Measurements from ENCODE around the gene AUH. TPM values are rescaled to one million over a fixed set of nuclear protein-coding genes. Genes with fewer than 3 reads are reported as not detected.

AUH gene
- total and polyA plus RNA-seq, 12 donors = 16.3 to 56.3 (median 44.2) TPM

GRCh38 chr9:91265514-91265913, 96.2 kb downstream of the AUH start:
- ATAC-seq = no peak
- no peak overlapping the region for H3K4me3 ChIP-seq
- no peaks in the 10 kb centered on the region for H3K27me3 ChIP-seq
- intact Hi-C loops (cut with DNase I) = no loop called here
- no peak overlapping the region for H3K27ac ChIP-seq
- peaks cover 0 to 12% (median 0%) of the 10 kb centered on the region in 9 donors for H3K4me1 ChIP-seq
- H3K36me3 ChIP-seq = peaks cover 0 to 9% (median 0%) of the 10 kb centered on the region in 9 donors
- H3K9me3 ChIP-seq = no peaks in the 10 kb centered on the region
- no peak for TF ChIP-seq CTCF (IDR thresholded peaks at IDR 0.05)
- 80 to 81% methylated on average over 5 of the region's 5 CpGs for WGBS, 2 donors
- no peak for DNase-seq

GRCh38 chr9:91261417-91261816, 100.3 kb downstream of the AUH start:
- H3K4me3 ChIP-seq = no peak overlapping the region
- peak overlapping the region in 2 of 10 donors; percentile 12 to 75 for H3K27ac ChIP-seq
- peaks cover 0 to 27% (median under 1%) of the 10 kb centered on the region in 9 donors for H3K4me1 ChIP-seq
- peak in 1 of 8 donors; percentile 57 for ATAC-seq
- no peak for DNase-seq
- peaks cover 0 to 9% (median 0%) of the 10 kb centered on the region in 9 donors for H3K36me3 ChIP-seq
- intact Hi-C loops (cut with DNase I) = no loop called here
- no peaks in the 10 kb centered on the region for H3K27me3 ChIP-seq
- H3K9me3 ChIP-seq = no peaks in the 10 kb centered on the region
- no peak for TF ChIP-seq CTCF (IDR thresholded peaks at IDR 0.05)
- 20 to 24% methylated on average over 1 of the region's 1 CpG for WGBS, 2 donors

- peak overlapping the region in 1 of 10 donors; percentile 75 for H3K27ac ChIP-seq
- no peak for TF ChIP-seq CTCF (IDR thresholded peaks at IDR 0.05)
- H3K4me1 ChIP-seq = peaks cover 0 to 36% (median 16%) of the 10 kb centered on the region in 9 donors
- 91 to 96% methylated on average over 1 of the region's 1 CpG for WGBS, 2 donors
- intact Hi-C loops (cut with DNase I) = loop anchor here in 1 of 10 donors (10.0 kb wide), 1 partner anchor 64 kb away; no protein-coding TSS in a partner anchor
- no peak for DNase-seq
- H3K27me3 ChIP-seq = no peaks in the 10 kb centered on the region
- H3K4me3 ChIP-seq = no peak overlapping the region
- H3K36me3 ChIP-seq = peaks cover 0 to 4% (median 0%) of the 10 kb centered on the region in 9 donors
- no peaks in the 10 kb centered on the region for H3K9me3 ChIP-seq
- no peak for ATAC-seq
Observed at GRCh38 chr9:91259162-91259561, 102.6 kb downstream of the AUH start.

- ATAC-seq (peak in 2 of 8 donors; percentile 22 to 25), DNase-seq (no peak)
- no peak for TF ChIP-seq CTCF (IDR thresholded peaks at IDR 0.05)
- Histone ChIP-seq H3K4me1 (peaks cover 0 to 36% (median 18%) of the 10 kb centered on the region in 9 donors), H3K4me3 (no peak overlapping the region), H3K27ac (peak overlapping the region in 1 of 10 donors; percentile 75), H3K9me3 (no peaks in the 10 kb centered on the region), H3K27me3 (no peaks in the 10 kb centered on the region), H3K36me3 (no peaks in the 10 kb centered on the region)
- intact Hi-C loops (cut with DNase I) = loop anchor here in 1 of 10 donors (10.0 kb wide), 1 partner anchor 64 kb away; no protein-coding TSS in a partner anchor
- WGBS, 2 donors = 97% methylated on average over 3 of the region's 3 CpGs
Observed at GRCh38 chr9:91258451-91258850, 103.3 kb downstream of the AUH start.

Measured in heart right ventricle (tissue), 16 donors.